Endothelial cell of umbilical vein (primary cell): ENCODE measurements around the gene USPL1. TPM values are rescaled to one million over a fixed set of nuclear protein-coding genes. Genes with fewer than 3 reads are reported as not detected.
"Not testable (repeated sequence)": the region's sequence is repeated elsewhere in the genome, so short reads cannot be mapped to it uniquely, and the experiment has no call there.

ENCODE experiments used
- BruUV-seq: library from RNA; stranded (reverse); fragments of 400-500 nt; replicated peaks from 2 replicates; lab custom pipeline; 2021; lab: Mats Ljungman, UMichigan
- CTCF ChIA-PET: fragments of 300-600, 350-600 bp; sonication (Branson Sonifier 250); formaldehyde crosslinking; loops from one replicate; lab custom pipeline; 2021; ENCODE audit warnings: antibody characterized with exemption, inconsistent platforms; lab: Charles Lee
- POLR2A ChIA-PET: fragments of 300-600, 350-600 bp; sonication (Branson Sonifier 250); formaldehyde crosslinking; loops from one replicate; lab custom pipeline; 2021; ENCODE audit warnings: antibody characterized with exemption, inconsistent platforms; lab: Charles Lee
- DNase-seq: peaks from one replicate; pipeline ENCODE4 v3.0.0-alpha.2; 2011; ENCODE audit warnings: low read depth, low spot score
- FAIRE-seq: peaks from 2 replicates; lab custom pipeline; 2011; peaks lifted over from hg19 to GRCh38; lab: Jason Lieb, UNC
- H2AFZ ChIP-seq: 2 replicates; pipeline ENCODE4 v1.6.0; 2012; ENCODE audit warnings: low read depth, low read length, control low read depth, inconsistent platforms
- H3K27ac ChIP-seq: 2 replicates; pipeline ENCODE4 v1.5.1; 2011; ENCODE audit warnings: low read depth, mild to moderate bottlenecking, control low read depth, low read length, moderate library complexity; ENCODE audit not compliant: insufficient read depth
- H3K27me3 ChIP-seq, 2 experiments: 2 replicates each; pipeline versions ENCODE4 v1.6.0 to v1.6.1; 2011; ENCODE audit warnings: low read length in 2 of 2, mixed read lengths in 1 of 2; ENCODE audit not compliant: control insufficient read depth in 2 of 2, insufficient read depth in 2 of 2
- H3K36me3 ChIP-seq, 2 experiments: 2 replicates in 1 of 2; 3 replicates in 1 of 2; pipeline ENCODE4 v1.5.1; 2011; ENCODE audit warnings: low read length in 2 of 2, mild to moderate bottlenecking in 1 of 2, moderate library complexity in 1 of 2; ENCODE audit not compliant: control insufficient read depth in 2 of 2, insufficient read depth in 2 of 2; ENCODE audit errors: extremely low read depth in 1 of 2
- H3K4me1 ChIP-seq: 3 replicates; pipeline ENCODE4 v1.5.1; 2011; ENCODE audit warnings: mild to moderate bottlenecking, low read length; ENCODE audit not compliant: control insufficient read depth, insufficient read depth; ENCODE audit errors: extremely low read depth
- H3K4me2 ChIP-seq: 2 replicates; pipeline ENCODE4 v1.6.1; 2011; ENCODE audit warnings: low read length, control low read depth, mixed read lengths; ENCODE audit not compliant: insufficient read depth
- H3K4me3 ChIP-seq, 3 experiments: fragments of 200-600 bp in 1 of 3; sonication (generic), shearing (Covaris generic) in 1 of 3; replicated peaks in 1 of 3; 2 replicates each; pipeline ENCODE4 v1.5.1; 2011 to 2016; ENCODE audit warnings: control low read depth in 3 of 3, low read length in 3 of 3, mild to moderate bottlenecking in 2 of 3, inconsistent platforms in 1 of 3, low read depth in 1 of 3, moderate library complexity in 1 of 3; ENCODE audit not compliant: insufficient read depth in 1 of 3
- H3K79me2 ChIP-seq: 2 replicates; pipeline ENCODE4 v1.6.0; 2012; ENCODE audit warnings: low read length, inconsistent platforms; ENCODE audit not compliant: control insufficient read depth, insufficient read depth
- H3K9ac ChIP-seq: replicated peaks from 2 replicates; pipeline ENCODE3; 2011; ENCODE audit warnings: low read length, control low read depth; ENCODE audit not compliant: insufficient read depth; ENCODE audit errors: extremely low read depth
- H3K9me1 ChIP-seq: replicated peaks from 3 replicates; pipeline ENCODE4 v1.6.0; 2011; ENCODE audit warnings: mild to moderate bottlenecking, low read length; ENCODE audit not compliant: control insufficient read depth, insufficient read depth; ENCODE audit errors: extremely low read depth
- H3K9me3 ChIP-seq: replicated peaks from 2 replicates; pipeline ENCODE4 v1.5.1; 2012; ENCODE audit warnings: low read length, inconsistent platforms; ENCODE audit not compliant: control insufficient read depth, insufficient read depth
- H4K20me1 ChIP-seq: replicated peaks from 2 replicates; pipeline ENCODE3; 2011; ENCODE audit warnings: mild to moderate bottlenecking, low read length; ENCODE audit not compliant: control insufficient read depth, insufficient read depth; ENCODE audit errors: extremely low read depth
- CTCF ChIP-seq, 2 donors: IDR thresholded peaks; 1 replicate in 1 of 2; 2 replicates in 1 of 2; pipeline ENCODE4 v1.5.1; 2011; ENCODE audit warnings: low read length in 2 of 2, mild to moderate bottlenecking in 2 of 2, moderate library complexity in 2 of 2, control low read depth in 1 of 2, inconsistent platforms in 1 of 2, low read depth in 1 of 2; ENCODE audit not compliant: insufficient read depth in 1 of 2; ENCODE audit errors: extremely low read depth in 1 of 2
- EZH2 ChIP-seq: IDR thresholded peaks from 2 replicates; pipeline ENCODE4 v1.6.1; 2012; ENCODE audit warnings: borderline replicate concordance, low read depth, mild to moderate bottlenecking, moderate library complexity, low read length, inconsistent platforms; ENCODE audit not compliant: severe bottlenecking
- FOS ChIP-seq: IDR thresholded peaks from 2 replicates; pipeline ENCODE4 v1.6.1; 2011; ENCODE audit warnings: mild to moderate bottlenecking, low read length, moderate library complexity, borderline replicate concordance; ENCODE audit not compliant: insufficient read depth
- GATA2 ChIP-seq: IDR thresholded peaks from 2 replicates; pipeline ENCODE4 v1.7.0; 2011; ENCODE audit warnings: low read depth, mild to moderate bottlenecking, moderate library complexity, mixed read lengths, low read length; ENCODE audit not compliant: insufficient read length, insufficient read depth
- JUN ChIP-seq: IDR thresholded peaks from 2 replicates; pipeline ENCODE4 v1.6.1; 2011; ENCODE audit warnings: borderline replicate concordance, low read depth; ENCODE audit not compliant: insufficient read length, insufficient read depth
- MAX ChIP-seq: IDR thresholded peaks from 2 replicates; pipeline ENCODE4 v1.6.1; 2011; ENCODE audit not compliant: insufficient read depth, insufficient read length
- MYC ChIP-seq: IDR thresholded peaks from one replicate; pipeline ENCODE4 v1.6.1; 2011; ENCODE audit warnings: mild to moderate bottlenecking, low read depth, low read length
- POLR2A ChIP-seq: IDR thresholded peaks from 2 replicates; pipeline ENCODE4 v1.6.1; 2012; ENCODE audit warnings: low read depth, mild to moderate bottlenecking, control low read depth, low read length
- POLR2AphosphoS5 ChIP-seq: IDR thresholded peaks from 2 replicates; pipeline ENCODE4 v1.6.1; 2012; ENCODE audit warnings: low read depth, mild to moderate bottlenecking, control low read depth, low read length, moderate library complexity; ENCODE audit not compliant: insufficient read depth
- dilution Hi-C: fragments of 300-500 bp; cut with MboI; formaldehyde crosslinking; loops from one replicate; pipeline ENCODE4 v1.15.0; 2019; ENCODE audit warnings: low sequenced_read_pairs; ENCODE audit not compliant: extremely low pct_ligation_motif_present
- intact Hi-C: fragments of 100-400 bp; cut with micrococcal nuclease; formaldehyde crosslinking; loops from one replicate; pipeline ENCODE4 v1.10.0; 2022
- polyA plus RNA-seq, 4 experiments: library from polyadenylated mRNA; depleted of rRNA in 3 of 4; stranded (reverse) in 3 of 4; unstranded in 1 of 4; fragments of >200 nt; gene quantifications; 2 replicates each; pipeline versions ENCODE4 v1.2.1 to v1.2.3, GENCODE V29; 2011 to 2012; ENCODE audit warnings: missing spikeins in 1 of 4
- total RNA-seq: library from RNA; stranded (reverse); gene quantifications from 2 replicates; pipeline ENCODE4 v1.2.3, GENCODE V29; 2021

Gene USPL1
- total and polyA plus RNA-seq, 2 donors (not counting 3 experiments of a cell fraction or from before 2014, with no cell fraction given) = 14.6 to 21.0 TPM

GRCh38 chr13:30651648-30652047, 33.9 kb downstream of the USPL1 start:
- H3K9ac ChIP-seq, H4K20me1 ChIP-seq, H3K9me1 ChIP-seq, intact Hi-C loops, H3K4me1 ChIP-seq, BruUV-seq, POLR2A ChIA-PET, H3K27ac ChIP-seq, H3K4me2 ChIP-seq, H3K4me3 ChIP-seq, DNase-seq, dilution Hi-C loops, FAIRE-seq, H3K9me3 ChIP-seq, H2AFZ ChIP-seq, H3K27me3 ChIP-seq: not testable (repeated sequence)
- Histone ChIP-seq H3K36me3 (peaks cover 8 to 13% of the 10 kb centered on the region in 2 experiments), H3K79me2 (peaks cover 19% of the 10 kb centered on the region)
- CTCF ChIA-PET = interaction anchor here (1.4 kb wide), 1 partner anchor 21 kb away, joined by 3 read pairs; no protein-coding TSS in a partner anchor

GRCh38 chr13:30652746-30653386, 35.1 kb downstream of the USPL1 start:
- H2AFZ ChIP-seq = no peak overlapping the region
- POLR2A ChIA-PET = no interaction called here
- CTCF ChIA-PET = interaction anchor here (1.0 to 1.4 kb wide), 2 partner anchors 19 to 139 kb away, joined by 3 read pairs; no protein-coding TSS in a partner anchor
- BruUV-seq = no TSS peak
- no peak for TF ChIP-seq FOS
- TF ChIP-seq MAX = no peak
- TF ChIP-seq MYC = no peak
- TF ChIP-seq EZH2 = no peak
- TF ChIP-seq CTCF (IDR thresholded peaks at IDR 0.05; ENCODE audit: extremely low read depth in 1 of 2, insufficient read depth in 1 of 2, low read depth in 1 of 2, low read length in 2 of 2) = no peak
- no peak for TF ChIP-seq POLR2AphosphoS5
- no peak for TF ChIP-seq GATA2
- no peak for TF ChIP-seq JUN
- TF ChIP-seq POLR2A = no peak
- dilution Hi-C loops (no loop called here), intact Hi-C loops (no loop called here)
- H3K36me3 ChIP-seq = peaks cover 4 to 7% of the 10 kb centered on the region in 2 experiments
- DNase-seq (no peak), FAIRE-seq (no peak)
- H3K9me3 ChIP-seq = no peaks in the 10 kb centered on the region
- no peaks in the 10 kb centered on the region for H3K4me1 ChIP-seq
- no peaks in the 10 kb centered on the region for H3K9me1 ChIP-seq
- no peak overlapping the region for H3K27ac ChIP-seq
- no peaks in the 10 kb centered on the region for H3K27me3 ChIP-seq
- H3K9ac ChIP-seq = no peak overlapping the region
- no peaks in the 10 kb centered on the region for H4K20me1 ChIP-seq
- peaks cover 14% of the 10 kb centered on the region for H3K79me2 ChIP-seq
- H3K4me2 ChIP-seq = no peak overlapping the region
- H3K4me3 ChIP-seq = no peak overlapping the region
